B cell (primary cell): ENCODE results near the gene CDKN2D.

Experiments
- CTCF ChIP-seq: fragments of 200-600 bp; IDR thresholded peaks from one replicate; pipeline ENCODE4 v1.8.0; 2022; ENCODE audit warnings: antibody characterized with exemption, mild to moderate bottlenecking
- EZH2 ChIP-seq: IDR thresholded peaks from 2 replicates; pipeline ENCODE4 v1.6.1; 2012; ENCODE audit warnings: borderline replicate concordance, low read depth, mild to moderate bottlenecking, moderate library complexity, low read length; ENCODE audit not compliant: insufficient read depth, poor library complexity, severe bottlenecking

- no peak for TF ChIP-seq CTCF
- no peak for TF ChIP-seq EZH2
Observed at GRCh38 chr19:10516671-10517286, 52.0 kb downstream of the CDKN2D start.
